GM19468 (cell line): ENCODE measurements around the gene DGKZ.
"Not testable (repeated sequence)": the region's sequence is repeated elsewhere in the genome, so short reads cannot be mapped to it uniquely, and the experiment has no call there.

ENCODE experiments used
- ATAC-seq: cut with Tn5 transposase; IDR thresholded peaks from one replicate; pipeline ENCODE4 v1.9.1; 2021; ENCODE audit warnings: mild to moderate bottlenecking, moderate library complexity, moderate number of reproducible peaks; ENCODE audit not compliant: unreplicated experiment; ENCODE audit errors: extremely low read depth

Gene DGKZ

DNA sequence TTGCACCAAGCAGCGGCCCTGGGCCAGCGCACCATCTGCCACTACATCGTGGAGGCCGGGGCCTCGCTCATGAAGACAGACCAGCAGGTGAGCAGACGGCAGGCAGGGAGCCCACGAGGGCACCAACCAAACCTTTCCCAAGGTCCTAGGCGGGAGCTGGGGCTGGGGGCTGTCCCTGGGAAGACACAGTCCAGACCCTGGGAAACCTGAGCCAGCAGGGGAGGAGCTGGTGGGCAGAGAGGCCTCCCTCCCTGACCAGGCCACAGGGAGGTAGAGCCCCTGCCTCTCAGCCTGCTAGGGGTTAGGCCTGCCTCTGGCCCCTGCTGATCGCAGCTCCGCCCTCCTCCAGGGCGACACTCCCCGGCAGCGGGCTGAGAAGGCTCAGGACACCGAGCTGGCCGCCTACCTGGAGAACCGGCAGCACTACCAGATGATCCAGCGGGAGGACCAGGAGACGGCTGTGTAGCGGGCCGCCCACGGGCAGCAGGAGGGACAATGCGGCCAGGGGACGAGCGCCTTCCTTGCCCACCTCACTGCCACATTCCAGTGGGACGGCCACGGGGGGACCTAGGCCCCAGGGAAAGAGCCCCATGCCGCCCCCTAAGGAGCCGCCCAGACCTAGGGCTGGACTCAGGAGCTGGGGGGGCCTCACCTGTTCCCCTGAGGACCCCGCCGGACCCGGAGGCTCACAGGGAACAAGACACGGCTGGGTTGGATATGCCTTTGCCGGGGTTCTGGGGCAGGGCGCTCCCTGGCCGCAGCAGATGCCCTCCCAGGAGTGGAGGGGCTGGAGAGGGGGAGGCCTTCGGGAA is 32.4 kb downstream of the DGKZ start:
- not testable (repeated sequence) for ATAC-seq

DNA sequence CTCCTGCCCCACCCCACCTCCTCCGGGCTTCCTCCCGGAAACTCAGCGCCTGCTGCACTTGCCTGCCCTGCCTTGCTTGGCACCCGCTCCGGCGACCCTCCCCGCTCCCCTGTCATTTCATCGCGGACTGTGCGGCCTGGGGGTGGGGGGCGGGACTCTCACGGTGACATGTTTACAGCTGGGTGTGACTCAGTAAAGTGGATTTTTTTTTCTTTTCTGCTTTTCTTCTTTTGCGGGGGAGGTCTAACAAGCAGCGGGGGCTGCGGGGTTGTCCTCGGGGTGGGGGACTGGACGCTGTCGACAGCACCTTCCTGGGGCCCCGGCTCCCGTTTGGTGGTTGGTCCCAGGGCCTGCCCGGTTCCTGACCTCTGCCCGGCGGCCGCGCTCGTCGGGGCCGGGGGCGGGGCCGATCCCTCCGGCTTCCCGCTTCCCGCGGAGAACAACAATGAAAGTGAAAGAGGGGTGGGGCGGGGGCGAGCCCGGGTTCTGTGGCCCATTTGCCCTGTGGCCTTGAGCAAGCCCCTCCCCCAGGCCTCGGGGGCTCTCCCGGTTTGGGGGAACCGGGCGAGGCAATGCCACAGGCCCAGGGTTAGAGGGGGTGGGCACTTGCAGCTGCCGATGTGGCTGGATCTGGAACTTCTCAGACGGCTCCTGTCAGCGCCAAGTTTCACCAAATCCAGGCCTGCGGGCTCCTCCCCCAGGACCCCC is 33.2 kb downstream of the DGKZ start:
- ATAC-seq = no peak

DNA sequence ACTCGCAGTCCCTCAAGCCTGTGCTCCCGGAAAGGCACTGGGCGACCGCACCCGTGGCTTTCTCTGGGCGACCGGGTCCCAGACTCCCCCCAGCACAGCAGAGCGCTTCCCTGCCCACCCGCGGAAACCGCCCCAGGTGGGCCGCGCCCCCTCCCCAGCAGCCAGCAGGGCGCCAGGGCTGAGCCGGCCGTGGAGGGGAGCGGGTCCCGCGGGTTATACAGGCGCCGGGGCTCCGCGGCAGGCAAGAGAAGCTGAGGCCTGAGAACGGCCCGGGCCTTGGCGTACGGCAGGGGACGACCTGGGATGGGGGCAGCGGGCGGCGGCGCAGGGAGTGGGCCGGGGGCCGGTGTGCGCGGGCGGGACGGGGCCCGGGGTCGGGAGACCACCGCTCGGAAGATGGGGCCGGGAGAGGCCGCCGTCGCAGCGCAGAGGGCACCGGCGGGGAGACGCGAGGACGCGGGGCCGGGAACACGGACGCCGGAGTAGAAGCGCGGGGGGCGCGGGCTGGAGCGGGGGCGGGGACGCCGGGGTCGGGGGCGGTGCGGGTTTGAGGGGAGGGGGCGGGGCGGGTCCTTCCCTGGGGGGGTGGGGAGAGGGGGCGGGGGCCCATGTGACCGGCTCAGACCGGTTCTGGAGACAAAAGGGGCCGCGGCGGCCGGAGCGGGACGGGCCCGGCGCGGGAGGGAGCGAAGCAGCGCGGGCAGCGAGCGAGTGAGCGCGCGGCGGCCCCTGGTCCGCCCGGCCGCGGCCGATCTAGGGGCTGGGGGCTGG is 34.0 kb downstream of the DGKZ start, which contains the start of gene MDK:
TSS of gene MDK (plus strand) at position 622 of the 771 bp plus-strand sequence. CDS start 389 bp downstream, outside the sequence.
- ATAC-seq = no peak

DNA sequence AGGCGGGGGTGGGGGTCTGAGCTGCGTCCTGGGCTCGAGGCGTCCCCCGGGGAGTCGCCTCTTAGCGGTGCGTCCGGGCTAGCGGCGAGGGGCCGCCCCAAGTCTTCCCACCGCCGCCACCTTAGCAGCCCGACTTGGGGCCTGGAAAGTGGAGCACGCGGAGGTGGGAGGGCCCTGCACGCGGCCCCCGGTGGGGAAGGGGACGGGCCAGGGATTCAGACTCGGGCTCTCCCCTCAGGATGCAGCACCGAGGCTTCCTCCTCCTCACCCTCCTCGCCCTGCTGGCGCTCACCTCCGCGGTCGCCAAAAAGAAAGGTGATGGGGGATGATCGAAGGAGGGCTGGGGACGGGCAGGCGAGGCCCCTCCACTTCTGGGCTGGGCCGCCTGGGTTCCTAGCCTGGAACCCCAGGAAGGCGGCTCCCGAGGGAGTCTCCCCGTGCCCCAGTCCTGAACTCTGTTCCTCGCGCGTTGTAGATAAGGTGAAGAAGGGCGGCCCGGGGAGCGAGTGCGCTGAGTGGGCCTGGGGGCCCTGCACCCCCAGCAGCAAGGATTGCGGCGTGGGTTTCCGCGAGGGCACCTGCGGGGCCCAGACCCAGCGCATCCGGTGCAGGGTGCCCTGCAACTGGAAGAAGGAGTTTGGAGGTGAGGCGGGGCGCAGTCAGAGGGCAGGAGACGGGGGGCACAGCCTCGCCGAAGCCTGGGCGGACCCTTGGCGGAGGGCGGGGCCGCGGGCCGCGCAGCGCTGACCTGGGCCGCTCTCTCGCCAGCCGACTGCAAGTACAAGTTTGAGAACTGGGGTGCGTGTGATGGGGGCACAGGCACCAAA is 34.8 kb downstream of the DGKZ start:
- ATAC-seq = no peak

DNA sequence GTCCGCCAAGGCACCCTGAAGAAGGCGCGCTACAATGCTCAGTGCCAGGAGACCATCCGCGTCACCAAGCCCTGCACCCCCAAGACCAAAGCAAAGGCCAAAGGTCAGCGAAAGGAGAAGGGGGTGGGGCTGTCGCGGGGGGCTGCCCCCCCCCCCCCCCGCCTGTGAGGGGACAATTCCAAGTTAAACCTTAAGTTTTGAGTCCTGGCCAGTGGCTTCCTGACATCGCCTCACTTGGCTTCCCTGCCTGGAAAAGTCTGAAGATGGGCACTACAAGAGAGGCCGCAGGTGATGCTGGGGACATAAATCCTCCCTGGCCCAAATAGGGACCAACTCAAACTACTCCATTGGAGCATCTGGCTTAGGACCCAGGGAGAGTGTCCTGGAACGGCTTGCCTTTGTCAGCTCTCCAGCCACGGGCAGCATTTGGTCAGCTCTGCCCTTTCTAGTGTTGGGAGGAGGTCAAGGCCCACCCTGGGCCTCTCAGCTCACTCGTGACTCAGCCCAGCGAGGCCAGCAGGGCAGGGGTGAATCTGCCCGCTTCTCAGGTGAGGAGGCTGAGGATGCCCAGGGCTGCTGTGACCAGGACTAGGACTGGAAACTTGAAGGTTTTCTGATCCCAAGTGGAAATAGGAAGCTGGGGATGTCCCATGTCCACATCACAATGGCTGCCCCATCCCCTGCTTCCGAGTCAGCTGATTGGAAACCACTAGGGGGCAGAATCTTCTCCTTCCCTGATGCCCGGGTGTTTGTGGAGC is 35.6 kb downstream of the DGKZ start:
- no peak for ATAC-seq

DNA sequence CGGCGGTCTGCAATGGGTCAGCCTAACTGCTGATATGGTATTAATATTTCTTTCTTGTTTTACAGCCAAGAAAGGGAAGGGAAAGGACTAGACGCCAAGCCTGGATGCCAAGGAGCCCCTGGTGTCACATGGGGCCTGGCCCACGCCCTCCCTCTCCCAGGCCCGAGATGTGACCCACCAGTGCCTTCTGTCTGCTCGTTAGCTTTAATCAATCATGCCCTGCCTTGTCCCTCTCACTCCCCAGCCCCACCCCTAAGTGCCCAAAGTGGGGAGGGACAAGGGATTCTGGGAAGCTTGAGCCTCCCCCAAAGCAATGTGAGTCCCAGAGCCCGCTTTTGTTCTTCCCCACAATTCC is 36.1 kb downstream of the DGKZ start:
- ATAC-seq = no peak

DNA sequence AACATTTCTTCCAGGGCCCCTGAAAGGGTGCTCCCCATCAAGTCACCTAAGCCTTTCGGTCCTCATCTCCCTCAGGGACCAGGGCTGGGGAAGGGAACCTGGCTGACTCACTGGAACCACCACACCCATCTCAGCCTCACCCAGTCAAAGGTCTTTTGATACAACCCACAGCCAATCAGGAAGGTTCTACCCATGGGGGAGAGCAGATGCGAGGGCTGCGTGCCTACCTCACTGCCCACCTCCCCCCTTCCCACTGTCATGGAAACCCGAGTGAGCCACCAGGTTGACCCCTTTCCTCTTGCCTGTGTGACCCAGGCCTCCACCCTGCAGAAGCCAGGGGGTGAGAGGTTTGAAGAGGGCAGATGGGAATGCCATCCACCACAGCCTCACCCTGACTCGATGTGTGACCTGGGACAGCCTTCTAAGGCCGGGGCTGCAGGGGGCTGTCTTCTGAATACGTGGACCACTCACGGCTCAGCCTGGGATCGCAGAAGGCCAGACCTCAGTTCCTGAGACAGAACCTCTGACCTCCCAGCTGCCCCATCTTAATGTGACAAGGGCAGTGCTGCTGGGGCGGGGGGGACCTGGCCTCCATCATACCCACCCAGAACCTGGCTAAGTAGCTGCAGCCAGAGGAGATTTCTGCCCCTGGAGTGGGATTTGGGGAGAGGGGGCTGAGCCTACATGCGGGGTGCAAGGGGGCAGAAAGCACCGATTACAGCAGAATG is 36.9 kb downstream of the DGKZ start:
- ATAC-seq = no peak

DNA sequence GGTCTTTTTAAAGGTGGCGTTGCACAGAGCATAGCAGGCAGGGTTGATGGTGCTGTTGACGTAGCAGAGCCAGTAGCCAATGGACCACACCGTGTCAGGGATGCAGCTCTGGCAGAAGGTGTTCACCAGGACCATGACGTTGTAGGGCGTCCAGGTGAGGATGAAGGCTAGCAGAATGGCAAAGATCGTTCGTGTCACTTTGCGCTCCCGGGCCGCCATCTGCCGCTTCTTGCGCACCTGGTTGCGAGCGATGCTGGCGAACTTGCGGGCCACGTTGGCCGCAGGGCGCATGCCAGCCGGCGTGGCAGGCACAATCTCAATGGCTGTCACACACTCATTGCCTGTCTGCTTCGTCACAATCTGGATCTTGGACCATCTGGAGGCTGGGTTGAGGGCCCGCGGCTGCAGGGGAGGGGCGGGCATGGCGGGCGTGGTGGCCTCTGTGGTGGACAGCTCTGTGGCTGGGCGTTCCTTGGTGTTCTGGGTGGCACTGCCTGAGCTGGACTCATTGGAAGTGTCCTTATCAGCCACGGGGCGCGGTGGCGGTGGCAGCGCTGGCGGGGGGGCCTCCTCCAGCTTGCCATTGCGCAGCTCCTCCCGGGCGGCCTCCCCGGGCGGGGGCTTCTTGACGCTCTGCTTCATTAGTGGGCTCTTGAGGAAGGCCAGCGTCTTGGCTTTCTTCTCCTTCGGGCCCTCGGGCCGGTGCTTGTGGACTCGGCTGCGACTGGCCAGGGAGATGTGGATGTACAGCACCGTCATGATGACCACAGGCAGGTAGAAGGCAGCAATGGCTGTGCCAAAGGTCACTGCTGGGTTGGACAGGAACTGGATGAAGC is 38.1 kb downstream of the DGKZ start:
- ATAC-seq = no peak

DNA sequence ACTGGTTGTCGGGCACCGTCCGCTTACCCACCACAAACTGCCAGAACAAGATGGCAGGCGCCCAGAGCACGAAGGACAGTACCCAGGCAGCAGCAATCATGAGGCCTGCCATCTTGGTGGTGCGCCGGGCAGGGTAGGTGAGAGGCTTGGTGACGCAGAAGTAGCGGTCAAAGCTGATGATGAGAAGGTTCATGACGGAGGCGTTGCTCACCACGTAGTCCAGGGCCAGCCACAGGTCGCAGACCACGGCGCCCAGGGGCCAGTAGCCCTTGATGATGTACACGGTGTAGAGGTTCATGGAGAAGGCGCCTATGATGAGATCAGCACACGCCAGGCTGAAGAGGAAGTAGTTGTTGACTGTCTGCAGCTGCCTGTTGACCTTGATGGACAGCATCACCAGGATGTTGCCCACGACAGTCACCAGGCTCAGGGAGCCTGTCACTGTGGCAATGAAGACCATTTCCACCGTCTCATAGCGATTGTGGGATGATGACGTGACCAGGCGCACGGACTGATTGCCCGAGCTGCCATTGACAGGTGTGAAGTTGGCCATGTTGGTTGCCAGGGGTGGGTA is 38.8 kb downstream of the DGKZ start:
- no peak for ATAC-seq

DNA sequence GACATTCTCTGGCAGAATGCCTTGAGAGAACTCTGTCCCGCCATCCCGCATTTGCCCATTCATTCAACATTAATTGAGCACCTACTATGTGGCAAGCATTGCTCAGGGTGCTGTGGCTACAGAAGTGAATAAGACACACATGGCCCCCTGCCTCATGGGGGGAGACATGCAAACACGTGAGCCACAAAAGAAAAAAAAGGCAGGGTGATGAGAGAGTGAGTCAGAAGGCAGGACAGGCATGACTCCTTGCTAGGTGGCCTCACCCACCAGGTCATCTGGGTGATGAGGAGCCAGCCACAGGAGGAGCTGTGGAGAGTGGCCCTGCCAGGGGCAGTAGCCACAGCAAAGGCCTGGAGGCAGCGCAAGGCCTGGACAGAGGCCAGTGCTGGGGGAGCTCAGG is 39.4 kb downstream of the DGKZ start:
- no peak for ATAC-seq

DNA sequence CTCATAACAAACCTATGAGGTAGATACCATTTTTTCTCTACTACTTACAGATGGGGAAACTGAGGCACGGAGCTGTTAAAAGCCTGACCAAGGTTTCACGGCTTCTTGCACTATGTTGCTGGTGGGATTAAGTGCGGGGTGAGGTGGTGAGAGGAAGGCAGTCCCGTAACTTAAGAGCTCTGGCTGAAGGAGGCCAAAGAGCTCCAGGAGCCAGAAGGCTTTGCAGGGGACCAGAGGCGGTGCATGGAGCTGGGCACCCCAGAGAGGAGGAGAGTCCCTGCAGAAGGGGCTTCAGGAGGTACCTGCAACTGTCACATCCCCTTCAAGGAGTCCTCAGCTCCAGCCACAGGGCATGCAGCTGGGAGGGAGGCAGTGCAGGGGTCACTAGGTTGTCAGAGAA is 40.2 kb downstream of the DGKZ start:
- no peak for ATAC-seq

DNA sequence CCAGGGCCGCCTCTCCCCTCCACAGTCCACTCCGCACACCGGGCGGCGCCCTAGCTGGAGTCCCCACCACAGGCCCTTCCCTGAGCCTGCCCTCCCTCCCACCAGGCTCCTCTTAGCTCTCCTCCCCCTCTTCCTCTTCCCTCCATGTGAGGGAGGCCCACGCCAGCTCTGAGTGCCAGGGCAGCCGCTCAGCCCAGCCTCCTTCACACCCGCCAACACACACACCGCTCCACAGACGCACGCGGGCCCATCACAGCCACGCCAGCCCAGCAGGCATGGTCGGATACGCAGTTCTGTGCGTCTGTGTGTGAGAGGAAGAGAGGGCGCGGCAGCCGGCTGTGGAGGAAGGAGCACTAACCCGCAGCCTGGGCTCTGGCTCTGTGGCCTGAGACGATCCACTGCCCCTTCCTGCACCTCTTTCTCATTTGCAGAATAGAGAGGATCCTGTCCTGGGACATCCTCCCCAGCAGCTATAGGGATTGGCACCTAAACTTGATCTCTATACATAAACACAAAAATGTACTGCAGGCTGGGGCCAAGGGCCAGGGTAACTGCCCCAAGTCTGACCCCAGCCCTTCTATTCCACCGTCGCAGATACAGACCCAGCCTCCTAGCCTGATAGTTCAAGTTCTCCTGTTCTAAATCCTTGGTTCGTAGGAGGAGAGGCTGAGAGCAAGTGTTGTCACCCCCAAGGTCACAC is 40.8 kb downstream of the DGKZ start:
- ATAC-seq = no peak

DNA sequence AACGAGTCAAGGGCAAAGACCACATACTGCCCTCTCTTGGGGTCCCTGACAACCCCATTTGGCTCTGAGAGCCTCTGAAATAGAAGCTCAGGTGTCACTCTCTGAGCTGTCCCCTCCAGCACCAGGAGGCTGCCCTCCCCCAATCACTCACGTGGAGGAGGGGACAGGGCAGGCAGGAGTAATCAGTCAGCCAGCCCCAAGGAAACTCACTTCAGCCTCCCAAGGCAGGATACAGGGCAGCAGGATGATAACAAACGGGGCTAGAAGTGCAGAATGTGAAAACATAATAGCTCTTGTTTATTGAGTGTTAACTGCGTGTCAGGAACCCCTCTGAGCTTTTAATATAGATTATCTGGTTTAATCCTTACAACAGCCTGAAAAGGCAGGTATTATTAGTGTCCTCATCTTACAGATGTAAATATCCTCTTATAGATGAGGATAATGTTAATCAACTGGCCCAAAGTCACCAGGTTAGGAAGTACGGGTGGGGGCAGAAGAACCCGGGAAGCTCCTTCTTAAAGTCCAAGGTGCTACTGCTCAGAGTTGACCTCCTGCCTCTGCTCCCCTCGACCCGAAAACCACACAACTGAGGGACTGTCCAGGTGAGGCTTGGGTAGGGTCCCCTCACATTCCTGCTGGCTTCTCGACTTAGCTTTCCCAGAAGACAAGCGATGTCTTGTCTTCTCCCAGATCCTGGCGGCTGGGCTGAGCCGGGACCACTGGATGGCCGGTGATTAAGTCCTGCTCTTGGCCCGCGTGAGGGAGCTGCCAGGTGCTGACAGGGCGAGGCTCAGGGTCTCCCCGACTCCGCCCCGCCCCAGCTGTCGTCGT is 41.6 kb downstream of the DGKZ start:
- ATAC-seq = no peak

DNA sequence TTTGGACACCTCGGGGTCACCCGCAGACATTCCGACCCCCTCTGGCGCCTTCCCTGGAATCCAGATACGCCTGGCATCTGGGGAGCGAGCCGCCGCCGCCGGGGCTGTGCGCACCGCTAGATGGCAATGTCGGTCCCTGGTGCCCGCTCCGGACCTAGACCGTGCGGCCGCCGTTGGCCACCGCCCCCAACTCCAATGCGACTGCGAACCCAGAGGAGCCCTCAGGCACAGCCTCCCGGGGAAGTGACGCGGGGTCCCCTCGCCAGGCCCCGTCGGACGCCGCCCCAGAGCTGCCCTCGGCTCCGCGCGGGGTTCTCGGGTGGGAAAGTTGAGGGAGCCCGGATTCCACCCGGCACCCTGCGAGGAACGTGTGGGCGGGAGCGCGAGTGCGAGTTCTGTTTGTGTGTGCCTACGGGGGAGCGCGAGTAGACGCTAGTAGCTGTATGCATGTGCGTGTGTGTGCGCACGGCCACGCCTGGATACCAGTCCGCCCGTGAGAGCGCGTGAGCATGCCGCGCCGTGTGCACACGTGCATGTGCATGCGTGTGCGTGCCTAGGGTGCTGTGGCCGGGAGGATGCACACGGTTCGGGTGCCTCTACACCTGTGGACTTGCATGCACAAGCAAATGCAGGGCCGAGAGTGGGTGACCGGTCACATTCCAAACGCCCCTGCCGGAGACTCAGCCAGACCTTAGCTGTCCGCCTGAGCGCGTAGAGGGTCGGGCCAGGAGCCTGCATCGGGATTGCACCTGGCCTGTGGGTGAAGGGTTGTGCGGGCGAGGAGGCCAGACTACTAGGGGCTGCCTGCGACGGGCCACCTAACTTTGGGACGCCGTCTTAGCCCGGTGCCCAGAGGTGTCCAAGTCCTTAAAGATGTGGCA is 42.4 kb downstream of the DGKZ start:
- no peak for ATAC-seq
